GM12874 (cell line): ENCODE data around the gene DPP7.

Experiments
- CTCF ChIP-seq: IDR thresholded peaks from 2 replicates; pipeline ENCODE4 v1.5.1; 2011; ENCODE audit warnings: low read depth, mild to moderate bottlenecking, control low read depth, low read length, moderate library complexity; ENCODE audit not compliant: insufficient read depth

Gene DPP7

GRCh38 chr9:137150617-137151457 is 36.3 kb upstream of the DPP7 start:
- TF ChIP-seq CTCF: no peak

- no peak for TF ChIP-seq CTCF
Observed at GRCh38 chr9:137149942-137150616, 35.5 kb upstream of the DPP7 start.

GRCh38 chr9:137149363-137149762 is 34.8 kb upstream of the DPP7 start:
- no peak for TF ChIP-seq CTCF

- no peak for TF ChIP-seq CTCF
Observed at GRCh38 chr9:137148661-137149060, 34.1 kb upstream of the DPP7 start.

GRCh38 chr9:137148242-137148641 is 33.7 kb upstream of the DPP7 start:
- no peak for TF ChIP-seq CTCF

GRCh38 chr9:137147793-137148160 is 33.2 kb upstream of the DPP7 start:
- no peak for TF ChIP-seq CTCF

GRCh38 chr9:137147091-137147792 is 32.7 kb upstream of the DPP7 start:
- TF ChIP-seq CTCF: no peak
